Measurements from ENCODE around the gene SLC9A9.

The SLC9A9 gene

DNA sequence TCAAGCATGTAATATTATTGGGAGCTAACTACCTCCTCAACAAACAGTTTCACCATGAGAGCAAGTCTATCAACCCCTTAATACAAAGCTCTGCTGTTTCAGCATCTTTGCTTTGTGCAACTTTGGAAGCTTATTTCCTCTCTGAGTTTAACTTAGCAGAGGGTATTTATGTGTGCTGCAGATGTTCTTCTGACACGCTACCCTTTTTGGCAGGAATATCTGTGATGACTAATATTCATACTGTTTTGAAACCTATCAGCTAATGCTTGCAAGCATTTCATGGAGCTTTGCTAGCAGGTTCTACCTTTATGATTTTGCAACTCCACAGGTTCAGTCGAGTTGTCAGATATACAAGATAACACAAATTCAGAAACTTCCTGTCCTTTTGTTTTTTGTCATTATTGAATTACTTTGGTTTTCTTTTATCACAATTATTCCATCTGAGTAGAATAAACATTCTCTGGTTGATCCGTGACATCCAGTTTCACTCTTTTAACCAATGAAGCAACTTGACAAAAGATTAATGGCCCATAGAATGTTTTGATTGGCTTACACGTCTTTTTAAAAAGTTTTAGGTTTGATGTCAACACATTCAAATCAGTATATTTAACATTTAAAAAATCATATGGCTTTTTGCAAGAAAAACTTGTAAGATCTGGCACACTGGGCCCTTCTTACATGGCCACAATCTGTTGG, 1.7 kb upstream of the SLC9A9 start:
- Histone ChIP-seq H3K4me1 (ENCODE audit: control insufficient read depth, insufficient read depth, low read length, poor library complexity, severe bottlenecking) (peaks cover 23% of the 10 kb centered on the region), H3K36me3 (ENCODE audit: control insufficient read depth, insufficient read depth, low read length) (no peaks in the 10 kb centered on the region), H3K4me3 (ENCODE audit: insufficient read depth, low read depth, low read length, poor library complexity, severe bottlenecking) (no peak overlapping the region), H3K27me3 (replicated peaks; ENCODE audit: control insufficient read depth, insufficient read depth, low read length, poor library complexity, severe bottlenecking) (no peaks in the 10 kb centered on the region), H3K27ac (ENCODE audit: insufficient read depth, low read length, poor library complexity, severe bottlenecking) (no peak overlapping the region), H3K9me3 (ENCODE audit: control insufficient read depth, low read length) (no peaks in the 10 kb centered on the region)
- DNase-seq: no peak

DNA sequence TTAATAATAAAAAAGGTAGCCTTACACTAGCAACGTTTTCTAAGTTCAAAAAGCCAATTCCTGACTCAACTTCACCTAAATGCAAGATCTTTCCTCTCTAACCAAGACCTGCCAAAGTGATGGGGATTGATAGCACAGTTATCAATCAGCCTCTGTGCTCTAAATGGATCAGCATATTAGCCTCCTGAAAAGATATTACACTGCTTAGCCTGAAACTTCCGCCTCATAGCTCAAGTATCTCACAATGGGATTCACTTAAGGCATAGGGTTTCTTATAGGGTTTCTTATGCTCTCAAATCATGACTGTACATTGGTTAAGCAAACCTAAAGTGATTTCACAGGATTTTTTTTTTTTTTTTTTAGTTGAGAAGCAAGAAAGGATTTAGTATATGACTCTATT, 436 bp upstream of the SLC9A9 start:
- H3K27ac ChIP-seq (ENCODE audit: insufficient read depth, low read length, poor library complexity, severe bottlenecking): no peak overlapping the region

DNA sequence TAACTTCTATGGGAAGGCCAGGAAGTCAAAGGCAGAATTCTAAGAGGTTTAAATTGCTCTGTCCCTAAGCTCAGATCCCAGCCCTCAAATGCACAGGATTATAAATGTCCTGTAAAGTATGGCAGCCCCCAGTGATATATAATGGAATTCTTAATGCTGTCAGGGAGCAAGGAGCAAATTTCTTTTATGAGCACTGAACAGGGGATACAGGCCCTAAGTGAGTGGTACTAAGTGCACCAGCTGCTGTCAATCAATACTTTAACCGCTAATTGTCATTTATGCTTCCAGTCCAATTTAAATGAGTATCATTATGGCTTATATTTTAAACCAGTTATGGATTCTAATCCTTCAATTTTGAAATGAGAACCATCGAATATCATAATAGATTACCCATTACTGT, 4.7 kb downstream of the SLC9A9 start:
- Histone ChIP-seq H3K27ac (ENCODE audit: insufficient read depth, low read length, poor library complexity, severe bottlenecking) (no peak overlapping the region), H3K4me3 (ENCODE audit: insufficient read depth, low read depth, low read length, poor library complexity, severe bottlenecking) (no peak overlapping the region), H3K27me3 (replicated peaks; ENCODE audit: control insufficient read depth, insufficient read depth, low read length, poor library complexity, severe bottlenecking) (no peaks in the 10 kb centered on the region), H3K36me3 (ENCODE audit: control insufficient read depth, insufficient read depth, low read length) (no peaks in the 10 kb centered on the region), H3K9me3 (ENCODE audit: control insufficient read depth, low read length) (no peaks in the 10 kb centered on the region), H3K4me1 (ENCODE audit: control insufficient read depth, insufficient read depth, low read length, poor library complexity, severe bottlenecking) (peaks cover 5% of the 10 kb centered on the region)
- DNase-seq: no peak

More for the DNA sequence above, 436 bp upstream of the SLC9A9 start:
- DNase-seq: no peak
- no peaks in the 10 kb centered on the region for H3K27me3 ChIP-seq (replicated peaks; ENCODE audit: control insufficient read depth, insufficient read depth, low read length, poor library complexity, severe bottlenecking)
- no peaks in the 10 kb centered on the region for H3K36me3 ChIP-seq (ENCODE audit: control insufficient read depth, insufficient read depth, low read length)
- peaks cover 22% of the 10 kb centered on the region for H3K4me1 ChIP-seq (ENCODE audit: control insufficient read depth, insufficient read depth, low read length, poor library complexity, severe bottlenecking)
- peak overlapping the region; percentile 75 for H3K4me3 ChIP-seq (ENCODE audit: insufficient read depth, low read depth, low read length, poor library complexity, severe bottlenecking)
- H3K9me3 ChIP-seq (ENCODE audit: control insufficient read depth, low read length): no peaks in the 10 kb centered on the region

- H3K27ac ChIP-seq (ENCODE audit: insufficient read depth, low read length, poor library complexity, severe bottlenecking): no peak overlapping the region
- no peak overlapping the region for H3K4me3 ChIP-seq (ENCODE audit: insufficient read depth, low read depth, low read length, poor library complexity, severe bottlenecking)
- H3K4me1 ChIP-seq (ENCODE audit: control insufficient read depth, insufficient read depth, low read length, poor library complexity, severe bottlenecking): no peaks in the 10 kb centered on the region
- no peak for DNase-seq
- H3K9me3 ChIP-seq (ENCODE audit: control insufficient read depth, low read length): no peaks in the 10 kb centered on the region
- H3K36me3 ChIP-seq (ENCODE audit: control insufficient read depth, insufficient read depth, low read length): no peaks in the 10 kb centered on the region
- H3K27me3 ChIP-seq (replicated peaks; ENCODE audit: control insufficient read depth, insufficient read depth, low read length, poor library complexity, severe bottlenecking): no peaks in the 10 kb centered on the region
Observed at GRCh38 chr3:143840636-143841035, 7.6 kb downstream of the SLC9A9 start.

GRCh38 chr3:143839980-143840379, 8.3 kb downstream of the SLC9A9 start:
- no peaks in the 10 kb centered on the region for H3K36me3 ChIP-seq (ENCODE audit: control insufficient read depth, insufficient read depth, low read length)
- H3K27me3 ChIP-seq (replicated peaks; ENCODE audit: control insufficient read depth, insufficient read depth, low read length, poor library complexity, severe bottlenecking): no peaks in the 10 kb centered on the region
- no peaks in the 10 kb centered on the region for H3K4me1 ChIP-seq (ENCODE audit: control insufficient read depth, insufficient read depth, low read length, poor library complexity, severe bottlenecking)
- no peak overlapping the region for H3K4me3 ChIP-seq (ENCODE audit: insufficient read depth, low read depth, low read length, poor library complexity, severe bottlenecking)
- DNase-seq: no peak
- no peak overlapping the region for H3K27ac ChIP-seq (ENCODE audit: insufficient read depth, low read length, poor library complexity, severe bottlenecking)
- no peaks in the 10 kb centered on the region for H3K9me3 ChIP-seq (ENCODE audit: control insufficient read depth, low read length)

DNA sequence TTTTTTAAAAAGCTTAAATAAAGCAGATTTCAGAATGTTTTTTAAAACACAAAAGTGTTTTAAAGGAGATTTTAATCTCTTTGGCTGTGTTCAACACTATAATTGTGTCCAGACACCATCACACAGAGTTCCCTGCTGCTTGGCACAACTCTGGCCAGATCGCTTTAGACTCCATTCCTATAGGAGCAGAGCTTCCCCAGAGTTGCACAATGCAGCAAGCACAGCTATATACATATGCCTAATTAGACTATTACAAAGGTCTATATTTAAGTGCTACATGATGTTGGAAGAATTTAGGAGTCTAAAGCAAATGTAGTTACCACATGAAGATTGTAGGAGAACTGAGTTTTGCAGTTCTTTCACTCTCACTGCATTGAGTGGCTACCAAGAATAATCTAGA, 11.2 kb downstream of the SLC9A9 start:
- H3K36me3 ChIP-seq (ENCODE audit: control insufficient read depth, insufficient read depth, low read length): no peaks in the 10 kb centered on the region
- no peak overlapping the region for H3K27ac ChIP-seq (ENCODE audit: insufficient read depth, low read length, poor library complexity, severe bottlenecking)
- no peak overlapping the region for H3K4me3 ChIP-seq (ENCODE audit: insufficient read depth, low read depth, low read length, poor library complexity, severe bottlenecking)
- no peaks in the 10 kb centered on the region for H3K9me3 ChIP-seq (ENCODE audit: control insufficient read depth, low read length)
- H3K4me1 ChIP-seq (ENCODE audit: control insufficient read depth, insufficient read depth, low read length, poor library complexity, severe bottlenecking): no peaks in the 10 kb centered on the region
- no peak for DNase-seq
- H3K27me3 ChIP-seq (replicated peaks; ENCODE audit: control insufficient read depth, insufficient read depth, low read length, poor library complexity, severe bottlenecking): no peaks in the 10 kb centered on the region

GRCh38 chr3:143835312-143835711, 13.0 kb downstream of the SLC9A9 start:
- H3K27me3 ChIP-seq (replicated peaks; ENCODE audit: control insufficient read depth, insufficient read depth, low read length, poor library complexity, severe bottlenecking): no peaks in the 10 kb centered on the region
- DNase-seq: no peak
- H3K4me1 ChIP-seq (ENCODE audit: control insufficient read depth, insufficient read depth, low read length, poor library complexity, severe bottlenecking): no peaks in the 10 kb centered on the region
- H3K36me3 ChIP-seq (ENCODE audit: control insufficient read depth, insufficient read depth, low read length): no peaks in the 10 kb centered on the region
- no peaks in the 10 kb centered on the region for H3K9me3 ChIP-seq (ENCODE audit: control insufficient read depth, low read length)
- H3K4me3 ChIP-seq (ENCODE audit: insufficient read depth, low read depth, low read length, poor library complexity, severe bottlenecking): no peak overlapping the region
- no peak overlapping the region for H3K27ac ChIP-seq (ENCODE audit: insufficient read depth, low read length, poor library complexity, severe bottlenecking)

DNA sequence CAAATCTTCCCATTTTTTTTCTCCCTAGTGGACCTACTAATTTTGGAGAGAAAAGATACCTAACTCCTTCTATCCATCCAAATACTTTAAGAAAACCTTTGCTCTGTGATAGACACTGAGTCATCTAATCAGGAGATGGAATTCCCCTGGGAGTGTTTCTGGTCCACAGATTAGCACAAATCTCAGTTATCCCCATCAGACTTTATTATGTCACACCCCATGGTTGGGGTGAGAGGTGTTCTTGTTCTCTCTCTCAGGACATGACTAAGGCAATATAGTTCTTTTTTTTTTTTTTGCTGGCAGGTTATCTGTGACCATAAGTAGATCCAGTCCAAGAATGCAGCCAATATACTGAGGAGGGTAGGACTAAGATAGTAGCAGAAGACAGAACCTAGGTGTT, 15.8 kb downstream of the SLC9A9 start:
- no peaks in the 10 kb centered on the region for H3K27me3 ChIP-seq (replicated peaks; ENCODE audit: control insufficient read depth, insufficient read depth, low read length, poor library complexity, severe bottlenecking)
- no peaks in the 10 kb centered on the region for H3K9me3 ChIP-seq (ENCODE audit: control insufficient read depth, low read length)
- DNase-seq: no peak
- no peaks in the 10 kb centered on the region for H3K4me1 ChIP-seq (ENCODE audit: control insufficient read depth, insufficient read depth, low read length, poor library complexity, severe bottlenecking)
- H3K27ac ChIP-seq (ENCODE audit: insufficient read depth, low read length, poor library complexity, severe bottlenecking): no peak overlapping the region
- H3K36me3 ChIP-seq (ENCODE audit: control insufficient read depth, insufficient read depth, low read length): no peaks in the 10 kb centered on the region
- no peak overlapping the region for H3K4me3 ChIP-seq (ENCODE audit: insufficient read depth, low read depth, low read length, poor library complexity, severe bottlenecking)

DNA sequence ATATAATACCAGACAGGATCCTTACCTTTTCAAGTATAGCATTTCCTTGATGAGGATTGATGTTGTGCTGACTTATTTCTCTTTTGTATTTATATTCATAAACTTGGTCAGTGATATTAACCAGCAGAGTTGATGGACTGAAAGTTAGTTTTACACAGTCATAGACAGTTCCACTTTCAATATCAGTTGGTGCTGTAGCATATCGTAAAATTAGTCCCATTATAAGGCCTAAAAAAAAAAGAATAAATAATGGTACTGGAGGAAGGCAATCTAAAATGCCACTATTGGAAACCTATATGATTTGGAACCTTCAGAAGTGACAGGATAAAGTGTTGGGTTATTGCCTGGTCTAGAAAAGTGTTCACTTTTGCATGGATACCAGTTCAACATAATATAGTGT, 16.3 kb downstream of the SLC9A9 start:
- Histone ChIP-seq H3K27ac (ENCODE audit: insufficient read depth, low read length, poor library complexity, severe bottlenecking) (no peak overlapping the region), H3K36me3 (ENCODE audit: control insufficient read depth, insufficient read depth, low read length) (no peaks in the 10 kb centered on the region), H3K4me3 (ENCODE audit: insufficient read depth, low read depth, low read length, poor library complexity, severe bottlenecking) (no peak overlapping the region), H3K27me3 (replicated peaks; ENCODE audit: control insufficient read depth, insufficient read depth, low read length, poor library complexity, severe bottlenecking) (no peaks in the 10 kb centered on the region), H3K9me3 (ENCODE audit: control insufficient read depth, low read length) (no peaks in the 10 kb centered on the region), H3K4me1 (ENCODE audit: control insufficient read depth, insufficient read depth, low read length, poor library complexity, severe bottlenecking) (no peaks in the 10 kb centered on the region)
- no peak for DNase-seq

DNA sequence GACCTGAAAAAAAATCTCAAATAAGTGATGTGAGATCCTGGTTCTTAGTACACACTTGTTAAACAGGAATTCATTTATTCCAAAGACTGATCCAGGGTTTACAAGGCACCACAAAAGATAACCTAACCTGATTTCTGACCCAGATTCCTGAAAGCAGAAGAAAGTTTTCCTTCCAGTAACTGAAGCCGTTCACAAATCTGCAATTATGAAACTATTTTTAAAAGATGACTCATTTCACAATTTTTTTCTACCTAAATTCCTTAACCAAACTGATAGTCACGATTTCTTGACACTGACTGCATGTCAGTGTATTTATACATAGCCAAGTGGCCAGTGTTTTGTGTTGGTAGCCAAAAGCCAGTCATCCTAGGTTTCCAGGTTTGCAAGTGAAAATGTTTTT, 17.1 kb downstream of the SLC9A9 start:
- H3K27ac ChIP-seq (ENCODE audit: insufficient read depth, low read length, poor library complexity, severe bottlenecking): no peak overlapping the region
- no peaks in the 10 kb centered on the region for H3K9me3 ChIP-seq (ENCODE audit: control insufficient read depth, low read length)
- no peaks in the 10 kb centered on the region for H3K27me3 ChIP-seq (replicated peaks; ENCODE audit: control insufficient read depth, insufficient read depth, low read length, poor library complexity, severe bottlenecking)
- no peaks in the 10 kb centered on the region for H3K36me3 ChIP-seq (ENCODE audit: control insufficient read depth, insufficient read depth, low read length)
- H3K4me3 ChIP-seq (ENCODE audit: insufficient read depth, low read depth, low read length, poor library complexity, severe bottlenecking): no peak overlapping the region
- no peaks in the 10 kb centered on the region for H3K4me1 ChIP-seq (ENCODE audit: control insufficient read depth, insufficient read depth, low read length, poor library complexity, severe bottlenecking)
- no peak for DNase-seq

Data from effector memory CD4-positive, alpha-beta T cell (primary cell).